CD8-positive, alpha-beta memory T cell (primary cell): ENCODE measurements around the gene MLEC. TPM values are rescaled to one million over a fixed set of nuclear protein-coding genes. Genes with fewer than 3 reads are reported as not detected.

Source experiments
- CTCF ChIA-PET: fragments of 350-600 bp; sonication (Branson Sonifier 250); formaldehyde crosslinking; loops from one replicate; lab custom pipeline; 2021; ENCODE audit warnings: antibody characterized with exemption; lab: Charles Lee
- POLR2A ChIA-PET: fragments of 350-600 bp; sonication (Branson Sonifier 250); formaldehyde crosslinking; loops from one replicate; lab custom pipeline; 2021; ENCODE audit warnings: antibody characterized with exemption; lab: Charles Lee
- DNase-seq, 5 donors: peaks; one replicate each; pipeline versions ENCODE4 v3.0.0 to v3.0.0-alpha.2; 2020 to 2022; ENCODE audit warnings: mixed read lengths in 1 of 5
- H3K27ac ChIP-seq: one replicate; pipeline ENCODE4 v1.7.0; 2013; ENCODE audit warnings: low read depth, mild to moderate bottlenecking, low read length, moderate library complexity
- H3K27me3 ChIP-seq: 2 replicates; pipeline ENCODE4 v1.7.0; 2013; ENCODE audit warnings: low read length, mild to moderate bottlenecking; ENCODE audit not compliant: insufficient read depth, poor library complexity, severe bottlenecking
- H3K36me3 ChIP-seq: 2 replicates; pipeline ENCODE4 v1.7.0; 2013; ENCODE audit warnings: mild to moderate bottlenecking, low read length, moderate library complexity; ENCODE audit not compliant: insufficient read depth
- H3K4me1 ChIP-seq: 2 replicates; pipeline ENCODE4 v1.7.0; 2013; ENCODE audit warnings: mild to moderate bottlenecking, low read length, moderate library complexity; ENCODE audit not compliant: insufficient read depth
- H3K4me3 ChIP-seq: 2 replicates; pipeline ENCODE4 v1.7.0; 2013; ENCODE audit warnings: mild to moderate bottlenecking, low read length
- H3K9me3 ChIP-seq: 2 replicates; pipeline ENCODE4 v1.7.0; 2013; ENCODE audit warnings: mild to moderate bottlenecking, low read length
- H3K27ac Mint-ChIP-seq, 8 donors: one replicate each; pipeline ENCODE4 v1.8.0; 2020 to 2021; ENCODE audit warnings: mixed read lengths in 8 of 8, mild to moderate bottlenecking in 6 of 8, inconsistent platforms in 3 of 8, moderate library complexity in 3 of 8
- H3K27me3 Mint-ChIP-seq, 2 donors: one replicate each; pipeline ENCODE4 v1.8.0; 2020 to 2021; ENCODE audit warnings: mixed read lengths in 2 of 2, mild to moderate bottlenecking in 1 of 2, moderate library complexity in 1 of 2
- H3K36me3 Mint-ChIP-seq, 3 donors: one replicate each; pipeline ENCODE4 v1.8.0; 2020 to 2021; ENCODE audit warnings: mixed read lengths in 3 of 3, inconsistent platforms in 1 of 3, mild to moderate bottlenecking in 1 of 3
- H3K4me1 Mint-ChIP-seq, 3 donors: one replicate each; pipeline ENCODE4 v1.8.0; 2020 to 2021; ENCODE audit warnings: mixed read lengths in 3 of 3, inconsistent platforms in 1 of 3, mild to moderate bottlenecking in 1 of 3
- H3K4me3 Mint-ChIP-seq, 7 donors: one replicate each; pipeline ENCODE4 v1.8.0; 2020 to 2021; ENCODE audit warnings: mixed read lengths in 7 of 7, mild to moderate bottlenecking in 6 of 7, moderate library complexity in 4 of 7, inconsistent platforms in 2 of 7
- H3K9me3 Mint-ChIP-seq, 5 donors: one replicate each; pipeline ENCODE4 v1.8.0; 2020 to 2022; ENCODE audit warnings: mixed read lengths in 5 of 5, mild to moderate bottlenecking in 3 of 5, moderate library complexity in 2 of 5, inconsistent platforms in 1 of 5
- polyA plus RNA-seq: library from polyadenylated mRNA; unstranded; fragments of 300-500 nt; fragmentation: Illumina TruSeq; gene quantifications from one replicate; pipeline ENCODE4 v1.2.3, GENCODE V29; 2021
- total RNA-seq, 2 experiments: library from RNA; stranded (reverse); gene quantifications; one replicate each; pipeline ENCODE4 v1.2.3, GENCODE V29; 2021

MLEC gene, protein sequence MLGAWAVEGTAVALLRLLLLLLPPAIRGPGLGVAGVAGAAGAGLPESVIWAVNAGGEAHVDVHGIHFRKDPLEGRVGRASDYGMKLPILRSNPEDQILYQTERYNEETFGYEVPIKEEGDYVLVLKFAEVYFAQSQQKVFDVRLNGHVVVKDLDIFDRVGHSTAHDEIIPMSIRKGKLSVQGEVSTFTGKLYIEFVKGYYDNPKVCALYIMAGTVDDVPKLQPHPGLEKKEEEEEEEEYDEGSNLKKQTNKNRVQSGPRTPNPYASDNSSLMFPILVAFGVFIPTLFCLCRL
- total RNA-seq (100 to 1,000 TPM; 130 to 143 TPM), polyA plus RNA-seq (74.9 TPM)

DNA sequence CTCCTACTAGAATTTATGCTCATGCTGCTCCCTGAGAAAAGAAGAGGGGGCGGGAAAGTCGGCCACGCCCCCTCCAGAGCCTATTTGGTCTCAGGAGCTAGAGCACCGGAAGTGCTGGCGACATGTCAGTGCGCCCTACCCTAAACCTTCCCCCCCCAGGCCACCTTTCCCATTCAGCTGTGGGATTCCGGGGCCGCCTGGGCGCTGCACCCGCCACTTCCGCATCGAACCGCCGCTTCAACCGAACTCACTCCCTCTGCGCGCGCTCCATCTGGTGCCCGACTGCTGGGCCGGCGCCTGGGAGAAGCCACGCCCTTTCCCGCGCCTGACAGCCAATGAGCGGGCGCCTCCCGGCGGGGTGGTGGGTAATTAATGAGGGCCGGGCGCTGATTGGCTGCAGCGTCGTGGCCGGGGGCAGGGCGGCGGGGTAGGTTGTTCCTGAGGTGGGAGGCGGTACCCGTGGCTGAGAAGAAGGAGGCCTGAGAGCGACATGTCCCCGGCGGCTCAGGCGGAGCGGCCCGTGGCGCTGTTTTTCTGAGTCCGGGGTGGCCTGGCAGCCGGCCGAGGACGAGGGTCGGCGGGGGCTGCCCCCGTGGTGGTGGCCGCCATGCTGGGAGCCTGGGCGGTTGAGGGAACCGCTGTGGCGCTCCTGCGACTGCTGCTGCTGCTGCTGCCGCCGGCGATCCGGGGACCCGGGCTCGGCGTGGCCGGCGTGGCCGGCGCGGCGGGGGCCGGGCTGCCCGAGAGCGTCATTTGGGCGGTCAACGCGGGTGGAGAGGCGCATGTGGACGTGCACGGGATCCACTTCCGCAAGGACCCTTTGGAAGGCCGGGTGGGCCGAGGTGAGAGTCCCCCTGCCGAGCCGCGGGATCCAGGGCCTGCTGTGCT, at the start of gene MLEC:
Gene MLEC, plus strand, starts transcription at position 460 of the 888 bp plus-strand sequence. Its CDS starts 148 bp downstream, at position 608.
- CTCF ChIA-PET: interaction anchor here (0.7 to 1.7 kb wide), 6 partner anchors 22 to 105 kb away, joined by 3 to 11 read pairs (median 4); partner anchors contain the start of gene POP5
- DNase-seq: peak; percentile 99 to 100 (median 99)
- Mint-ChIP-seq H3K27ac (peak within 1 kb of the TSS; percentile 92 to 97 (median 94)), H3K4me1 (peaks cover 34 to 42% (median 41%) of the 10 kb centered on the region in 3 donors), H3K27me3 (peaks cover 0 to 4% of the 10 kb centered on the region in 2 donors), H3K9me3 (no peaks in the 10 kb centered on the region), H3K4me3 (peak within 1 kb of the TSS; percentile 92 to 97 (median 94)), H3K36me3 (peaks cover 0 to 8% (median 0%) of the 10 kb centered on the region in 3 donors)
- Histone ChIP-seq H3K9me3 (no peaks in the 10 kb centered on the region), H3K27ac (peak within 1 kb of the TSS; percentile 82), H3K4me3 (peak within 1 kb of the TSS; percentile 83), H3K36me3 (no peaks in the 10 kb centered on the region), H3K27me3 (no peaks in the 10 kb centered on the region), H3K4me1 (peaks cover 23% of the 10 kb centered on the region)
- POLR2A ChIA-PET: interaction anchor here (0.8 to 1.5 kb wide), 3 partner anchors 24 to 395 kb away, joined by 4 to 7 read pairs (median 5); partner anchors contain the start of genes POP5, RNU4-2 and UNC119B

DNA sequence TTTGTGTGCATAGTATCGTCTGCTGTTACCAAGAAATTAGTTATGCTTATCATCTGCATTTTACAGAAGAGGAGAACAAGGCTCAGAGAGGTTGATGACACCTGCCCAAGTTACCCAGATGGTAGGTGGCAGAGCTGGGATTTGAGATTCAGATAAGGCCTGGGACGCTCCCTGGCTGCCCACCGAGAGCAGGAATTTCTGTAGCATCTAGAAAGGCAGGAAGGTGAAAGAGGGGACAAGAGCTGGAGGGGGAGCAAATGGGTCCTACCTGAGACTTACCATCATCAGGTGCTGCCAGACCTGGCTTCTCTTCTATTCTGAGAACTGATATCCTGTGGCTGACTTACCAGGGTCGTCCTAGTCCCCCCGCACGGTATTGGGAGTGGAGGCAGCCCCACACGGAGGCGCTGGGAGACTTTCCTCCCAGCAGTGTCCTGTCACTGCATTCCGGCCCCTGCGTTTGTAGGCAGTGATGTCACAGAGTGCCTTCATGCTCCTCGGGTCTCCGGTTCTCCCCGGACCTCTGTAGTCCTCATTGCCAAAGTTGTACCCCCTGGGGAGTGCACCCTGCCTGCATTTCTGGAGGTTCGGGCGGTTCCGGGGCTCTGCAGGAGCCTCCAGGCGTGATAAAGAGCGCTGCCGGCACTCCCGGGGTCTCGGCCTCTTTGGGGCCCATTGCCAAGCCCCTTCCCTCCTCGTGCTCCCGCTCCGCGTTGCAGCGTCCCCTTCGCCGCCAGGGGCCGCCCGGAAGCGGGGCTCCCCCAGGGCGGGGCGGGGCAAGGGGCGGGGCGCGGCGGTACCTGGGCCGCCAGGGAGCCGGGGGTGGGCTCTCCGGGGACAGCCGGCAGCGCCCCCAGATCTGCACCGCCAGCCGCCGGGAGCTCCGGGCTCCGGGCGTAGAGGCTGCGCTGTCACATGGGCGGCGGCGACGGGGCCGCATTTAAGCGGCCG, 46.9 kb upstream of the MLEC start, which contains the start of gene CABP1:
Gene CABP1, plus strand, starts transcription at position 856 of the 951 bp plus-strand sequence. Its CDS starts 60 bp downstream, at position 916.
- no peak within 1 kb of the TSS for H3K27ac Mint-ChIP-seq
- Histone ChIP-seq H3K27me3 (peaks cover 34% of the 10 kb centered on the region), H3K36me3 (no peaks in the 10 kb centered on the region), H3K27ac (no peak within 1 kb of the TSS), H3K4me3 (peak within 1 kb of the TSS; percentile 26), H3K9me3 (no peaks in the 10 kb centered on the region), H3K4me1 (peaks cover 8% of the 10 kb centered on the region)
- peak; percentile 47 to 80 (median 62) for DNase-seq
- H3K9me3 Mint-ChIP-seq: no peaks in the 10 kb centered on the region
- H3K4me1 Mint-ChIP-seq: peaks cover 4 to 14% (median 9%) of the 10 kb centered on the region in 3 donors
- H3K27me3 Mint-ChIP-seq: peaks cover 32 to 33% of the 10 kb centered on the region in 2 donors
- H3K36me3 Mint-ChIP-seq: no peaks in the 10 kb centered on the region
- peak within 1 kb of the TSS; percentile 75 to 92 (median 80) for H3K4me3 Mint-ChIP-seq
- ChIA-PET POLR2A (no interaction called here), CTCF (interaction anchor here (1.1 to 1.8 kb wide), 3 partner anchors 9 to 12 kb away, joined by 3 to 6 read pairs (median 5); no protein-coding TSS in a partner anchor)

DNA sequence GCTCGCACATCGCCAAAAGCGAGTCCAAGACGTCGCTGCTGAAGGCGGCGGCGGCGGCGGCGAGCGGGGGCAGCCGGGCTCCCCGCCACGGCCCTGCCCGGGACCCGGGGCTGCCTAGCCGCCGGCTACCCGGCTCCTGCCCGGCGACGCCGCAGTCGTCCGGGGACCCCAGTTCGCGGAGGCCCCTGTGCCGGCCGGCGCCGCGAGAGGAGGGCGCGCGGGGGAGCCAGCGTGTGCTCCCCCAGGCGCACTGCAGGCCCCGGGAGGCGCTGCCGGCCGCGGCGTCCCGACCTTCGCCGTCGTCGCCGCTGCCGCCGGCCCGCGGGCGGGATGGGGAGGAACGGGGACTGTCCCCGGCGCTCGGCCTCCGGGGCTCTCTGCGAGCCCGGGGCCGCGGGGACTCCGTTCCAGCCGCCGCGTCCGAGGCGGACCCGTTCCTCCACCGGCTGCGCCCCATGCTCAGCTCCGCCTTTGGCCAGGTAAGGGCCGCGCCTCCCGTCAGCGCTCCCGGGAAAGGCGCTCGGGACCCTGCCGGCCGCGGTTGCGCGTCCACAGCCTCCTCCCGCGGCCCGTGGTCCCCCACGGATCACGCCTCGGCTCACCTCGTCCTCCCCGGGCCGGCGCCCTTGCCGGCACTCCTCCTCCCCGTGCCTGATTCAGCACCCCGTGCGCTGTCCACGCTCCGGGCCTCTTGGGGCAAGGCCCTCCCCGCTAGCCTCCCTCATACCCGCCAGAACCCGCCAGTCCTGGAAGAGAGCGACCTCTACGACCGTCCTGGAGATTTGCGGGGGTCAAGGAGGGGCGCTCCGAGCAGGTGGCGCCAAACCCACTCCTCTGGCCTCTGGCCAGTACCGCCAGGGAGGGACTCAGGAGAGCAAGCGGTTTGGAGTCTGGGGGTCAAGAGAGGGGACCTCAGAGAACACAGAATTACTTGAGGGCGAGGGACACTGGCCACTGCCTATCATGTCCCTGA, 45.8 kb upstream of the MLEC start:
- H3K4me3 ChIP-seq: peak overlapping the region; percentile 26
- H3K27ac Mint-ChIP-seq: no peak overlapping the region
- peaks cover 36 to 41% of the 10 kb centered on the region in 2 donors for H3K27me3 Mint-ChIP-seq
- CTCF ChIA-PET: interaction anchor here (0.7 to 2.1 kb wide), 4 partner anchors 8 to 330 kb away, joined by 3 to 6 read pairs (median 5); no protein-coding TSS in a partner anchor
- H3K36me3 ChIP-seq: no peaks in the 10 kb centered on the region
- POLR2A ChIA-PET: interaction anchor here (0.6 kb wide), 1 partner anchor 88 kb away, joined by 5 read pairs; no protein-coding TSS in a partner anchor
- no peaks in the 10 kb centered on the region for H3K9me3 Mint-ChIP-seq
- no peak overlapping the region for H3K27ac ChIP-seq
- no peaks in the 10 kb centered on the region for H3K36me3 Mint-ChIP-seq
- H3K4me1 Mint-ChIP-seq: peaks cover 4 to 14% (median 9%) of the 10 kb centered on the region in 3 donors
- DNase-seq: peak; percentile 19 to 69 (median 43)
- peaks cover 42% of the 10 kb centered on the region for H3K27me3 ChIP-seq
- H3K4me3 Mint-ChIP-seq: peak overlapping the region; percentile 56 to 92 (median 80)
- no peaks in the 10 kb centered on the region for H3K9me3 ChIP-seq
- H3K4me1 ChIP-seq: peaks cover 8% of the 10 kb centered on the region

DNA sequence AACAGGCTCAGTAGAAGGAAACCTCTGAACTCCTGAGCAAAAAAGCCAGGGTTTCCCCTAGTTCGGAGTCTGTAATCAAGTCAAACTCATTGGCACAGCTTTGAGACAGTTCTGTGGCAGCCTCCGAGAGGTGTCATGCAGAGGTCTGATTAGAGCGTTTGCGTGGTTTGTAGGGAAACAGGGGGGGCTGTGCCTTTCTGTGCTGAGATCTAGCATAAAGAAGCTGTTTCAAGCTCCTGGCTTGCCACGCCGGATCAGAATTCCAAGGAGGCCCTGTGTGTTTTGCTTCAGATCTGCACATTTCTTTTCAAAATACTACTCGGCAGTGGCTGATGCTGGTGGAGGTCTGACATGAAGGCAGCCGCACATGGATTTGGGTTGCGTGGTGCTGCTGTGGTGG, 44.8 kb upstream of the MLEC start:
- Histone ChIP-seq H3K27ac (no peak overlapping the region), H3K4me3 (no peak overlapping the region), H3K9me3 (no peaks in the 10 kb centered on the region), H3K4me1 (peaks cover 8% of the 10 kb centered on the region), H3K36me3 (no peaks in the 10 kb centered on the region), H3K27me3 (peaks cover 44% of the 10 kb centered on the region)
- Mint-ChIP-seq H3K4me1 (peaks cover 8 to 16% (median 13%) of the 10 kb centered on the region in 3 donors), H3K27me3 (peaks cover 36 to 48% of the 10 kb centered on the region in 2 donors), H3K9me3 (no peaks in the 10 kb centered on the region), H3K36me3 (no peaks in the 10 kb centered on the region), H3K27ac (peak overlapping the region in 1 of 8 donors; percentile 21), H3K4me3 (peak overlapping the region in 5 of 7 donors; percentile 41 to 92 (median 53))
- no peak for DNase-seq
- POLR2A ChIA-PET: no interaction called here
- CTCF ChIA-PET: interaction anchor here (1.6 to 2.1 kb wide), 3 partner anchors 7 to 329 kb away, joined by 4 to 6 read pairs (median 6); no protein-coding TSS in a partner anchor

DNA sequence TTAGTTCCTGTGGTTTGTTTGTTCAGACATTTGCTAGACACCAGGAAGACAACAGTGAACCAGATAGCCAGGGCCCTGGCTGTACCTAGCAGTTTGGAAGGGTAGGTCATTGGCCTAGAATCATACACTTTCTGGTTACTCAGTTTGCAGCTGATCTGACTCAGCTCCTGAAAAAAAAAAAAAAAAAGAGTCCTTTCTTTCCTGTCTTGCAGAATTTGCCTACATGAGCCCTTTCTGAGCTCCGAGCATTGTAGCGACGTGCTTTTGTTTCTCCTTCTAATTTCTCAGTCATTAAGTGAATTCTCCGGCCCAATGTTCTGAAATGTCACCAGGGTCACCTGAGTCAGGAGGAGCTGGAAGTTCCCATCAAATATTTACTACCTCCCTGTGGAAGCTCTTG, 44.1 kb upstream of the MLEC start:
- no peak for DNase-seq
- CTCF ChIA-PET: interaction anchor here (1.6 to 2.1 kb wide), 2 partner anchors 60 to 329 kb away, joined by 4 to 6 read pairs; no protein-coding TSS in a partner anchor
- peaks cover 8% of the 10 kb centered on the region for H3K4me1 ChIP-seq
- no peaks in the 10 kb centered on the region for H3K9me3 Mint-ChIP-seq
- peaks cover 44% of the 10 kb centered on the region for H3K27me3 ChIP-seq
- no peak overlapping the region for H3K27ac ChIP-seq
- H3K4me1 Mint-ChIP-seq: peaks cover 9 to 17% (median 14%) of the 10 kb centered on the region in 3 donors
- H3K27me3 Mint-ChIP-seq: peaks cover 39 to 49% of the 10 kb centered on the region in 2 donors
- H3K9me3 ChIP-seq: no peaks in the 10 kb centered on the region
- H3K4me3 ChIP-seq: no peak overlapping the region
- peak overlapping the region in 5 of 7 donors; percentile 33 to 83 (median 53) for H3K4me3 Mint-ChIP-seq
- H3K36me3 Mint-ChIP-seq: no peaks in the 10 kb centered on the region
- no peak overlapping the region for H3K27ac Mint-ChIP-seq
- H3K36me3 ChIP-seq: no peaks in the 10 kb centered on the region
- POLR2A ChIA-PET: no interaction called here

DNA sequence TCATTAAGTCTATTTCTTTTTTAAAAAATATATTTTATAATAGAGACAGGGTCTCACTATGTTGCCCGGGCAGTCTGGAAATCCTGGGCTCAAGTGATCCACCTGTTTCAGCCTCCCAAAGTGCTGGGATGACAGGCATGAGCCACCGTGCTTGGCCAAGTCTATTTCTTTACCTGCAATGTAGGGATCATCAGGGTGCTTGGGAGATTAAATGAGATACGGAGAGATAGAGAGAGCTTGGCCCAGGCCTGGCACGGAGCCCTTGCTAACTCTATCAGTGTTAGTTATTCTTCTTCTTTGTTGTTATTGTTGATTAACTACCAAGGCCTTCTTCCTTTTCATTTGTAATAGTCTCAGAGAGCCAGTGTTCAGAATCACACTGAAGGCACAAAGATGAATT, 43.4 kb upstream of the MLEC start:
- H3K4me1 ChIP-seq: peaks cover 8% of the 10 kb centered on the region
- Mint-ChIP-seq H3K4me3 (no peak overlapping the region), H3K27ac (no peak overlapping the region), H3K4me1 (peaks cover 9 to 17% (median 14%) of the 10 kb centered on the region in 3 donors), H3K9me3 (no peaks in the 10 kb centered on the region), H3K27me3 (peaks cover 40 to 56% of the 10 kb centered on the region in 2 donors), H3K36me3 (no peaks in the 10 kb centered on the region)
- H3K27ac ChIP-seq: no peak overlapping the region
- H3K27me3 ChIP-seq: peaks cover 44% of the 10 kb centered on the region
- no peak for DNase-seq
- ChIA-PET CTCF (interaction anchor here (1.3 to 2.1 kb wide), 2 partner anchors 71 to 328 kb away, joined by 4 to 6 read pairs; no protein-coding TSS in a partner anchor), POLR2A (no interaction called here)
- no peaks in the 10 kb centered on the region for H3K9me3 ChIP-seq
- H3K36me3 ChIP-seq: no peaks in the 10 kb centered on the region
- H3K4me3 ChIP-seq: no peak overlapping the region
